ENCODE measurements around the gene ANKLE1. TPM values are rescaled to one million over a fixed set of nuclear protein-coding genes. Genes with fewer than 3 reads are reported as not detected.

The ANKLE1 gene
- polyA plus RNA-seq, 1 of the 3 experiments (the other 2 are of a cell fraction): 2.6 TPM

DNA sequence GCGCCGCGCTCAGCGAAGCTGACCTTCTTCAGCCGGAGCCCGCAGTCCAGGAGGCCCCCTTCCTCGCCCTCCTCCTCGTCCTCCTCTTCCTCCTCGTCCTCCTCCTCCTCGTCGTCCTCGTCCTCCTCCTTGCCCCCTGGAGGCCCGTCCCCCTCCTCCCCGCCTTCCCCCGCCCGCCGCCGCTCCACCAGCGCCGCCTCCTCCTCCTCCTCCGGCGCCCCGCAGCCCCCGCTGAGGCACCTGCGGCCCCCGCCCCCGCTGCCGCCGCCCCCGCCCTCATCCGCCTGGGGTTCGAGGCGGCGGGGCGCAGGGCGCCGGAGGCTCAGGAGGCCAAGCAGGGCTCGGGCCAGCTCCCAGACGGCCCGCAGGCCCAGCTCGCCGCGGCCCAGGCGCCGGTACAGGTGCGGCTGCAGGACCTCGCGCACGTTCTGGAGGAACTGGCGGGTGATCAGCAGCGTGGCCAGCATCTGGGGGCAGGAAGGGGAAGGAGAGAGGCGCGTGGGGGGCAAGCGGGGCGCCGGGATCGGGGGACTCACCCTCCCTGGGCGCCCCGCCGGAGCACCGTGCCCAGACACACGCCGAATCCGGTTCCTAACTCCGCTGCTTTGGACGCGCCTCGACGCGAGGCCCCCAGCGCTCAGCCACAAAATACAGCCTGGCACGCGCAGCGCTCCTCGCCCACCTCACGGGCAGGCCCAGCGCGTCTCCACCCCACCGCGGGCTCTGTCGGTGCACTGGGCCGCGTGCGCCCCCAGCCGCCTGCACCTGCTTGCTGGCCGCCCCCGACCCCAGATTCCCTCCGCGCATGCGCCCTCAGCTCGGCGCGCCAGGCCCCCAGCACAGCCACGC, 47.0 kb downstream of the ANKLE1 start:
- CTCF ChIA-PET: no interaction called here
- Histone ChIP-seq H3K79me2 (ENCODE audit: insufficient read depth) (no peaks in the 10 kb centered on the region), H3K4me2 (no peak overlapping the region)

More for the DNA sequence above, 47.0 kb downstream of the ANKLE1 start:
- H4K20me1 ChIP-seq (ENCODE audit: insufficient read depth): no peaks in the 10 kb centered on the region
- no peak overlapping the region for H3K27ac ChIP-seq (ENCODE audit: low read depth in 2 of 2, low read length in 1 of 2)
- H3K4me1 ChIP-seq (ENCODE audit: control insufficient read depth in 1 of 2, insufficient read depth in 2 of 2, low read depth in 1 of 2, low read length in 1 of 2): peaks cover 0 to 10% of the 10 kb centered on the region in 2 experiments; a peak in 1 of 4 replicates
- peaks cover 2% of the 10 kb centered on the region for H3F3A ChIP-seq (replicated peaks; ENCODE audit: insufficient read depth)
- no peak overlapping the region for H3K9ac ChIP-seq
- H3K9me3 ChIP-seq: no peaks in the 10 kb centered on the region
- TF ChIP-seq MAX (IDR thresholded peaks at IDR 0.05; ENCODE audit: low read depth): no peak
- TF ChIP-seq GATA2 (CRISPR knock-in tag; IDR thresholded peaks at IDR 0.05): no peak
- no peak for TF ChIP-seq TAF1 (IDR thresholded peaks at IDR 0.05; ENCODE audit: borderline replicate concordance, low read depth, low read length)
- no peak for TF ChIP-seq RXRA (IDR thresholded peaks at IDR 0.05; ENCODE audit: borderline replicate concordance, low read depth)
- no peak for TF ChIP-seq USF1 (IDR thresholded peaks at IDR 0.05; ENCODE audit: borderline replicate concordance, low read depth)
- no peak for TF ChIP-seq GABPA (IDR thresholded peaks at IDR 0.05; ENCODE audit: low read depth)
- TF ChIP-seq YY1 (IDR thresholded peaks at IDR 0.05; ENCODE audit: low read depth): no peak
- TF ChIP-seq RCOR1 (IDR thresholded peaks at IDR 0.05; ENCODE audit: low read length): no peak
- no peak for TF ChIP-seq FOXM1 (IDR thresholded peaks at IDR 0.05; ENCODE audit: low read depth)
- TF ChIP-seq EP300 (IDR thresholded peaks at IDR 0.05; ENCODE audit: borderline replicate concordance in 1 of 2, low read depth in 1 of 2, low read length in 1 of 2): no peak
- no peak for TF ChIP-seq CHD2 (IDR thresholded peaks at IDR 0.05; ENCODE audit: low read length, partially characterized antibody)
- TF ChIP-seq, protein P1, sequence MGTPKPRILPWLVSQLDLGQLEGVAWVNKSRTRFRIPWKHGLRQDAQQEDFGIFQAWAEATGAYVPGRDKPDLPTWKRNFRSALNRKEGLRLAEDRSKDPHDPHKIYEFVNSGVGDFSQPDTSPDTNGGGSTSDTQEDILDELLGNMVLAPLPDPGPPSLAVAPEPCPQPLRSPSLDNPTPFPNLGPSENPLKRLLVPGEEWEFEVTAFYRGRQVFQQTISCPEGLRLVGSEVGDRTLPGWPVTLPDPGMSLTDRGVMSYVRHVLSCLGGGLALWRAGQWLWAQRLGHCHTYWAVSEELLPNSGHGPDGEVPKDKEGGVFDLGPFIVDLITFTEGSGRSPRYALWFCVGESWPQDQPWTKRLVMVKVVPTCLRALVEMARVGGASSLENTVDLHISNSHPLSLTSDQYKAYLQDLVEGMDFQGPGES (IDR thresholded peaks at IDR 0.05; ENCODE audit: low read depth, low read length): no peak
- TF ChIP-seq PBX3 (IDR thresholded peaks at IDR 0.05): no peak
- TF ChIP-seq REST (IDR thresholded peaks at IDR 0.05; ENCODE audit: low read depth, low read length): no peak
- TF ChIP-seq RFX5 (IDR thresholded peaks at IDR 0.05; ENCODE audit: low read length): no peak
- no peak for TF ChIP-seq NRF1 (IDR thresholded peaks at IDR 0.05; ENCODE audit: low read depth, low read length)
- no peak for TF ChIP-seq ELF1 (IDR thresholded peaks at IDR 0.05)
- TF ChIP-seq FOXJ3 (CRISPR knock-in tag; IDR thresholded peaks at IDR 0.05): no peak
- no peak for TF ChIP-seq POLR2AphosphoS5 (IDR thresholded peaks at IDR 0.05; ENCODE audit: low read depth, low read length)
- H3K36me3 ChIP-seq (replicated peaks in 1 of 2; ENCODE audit: control insufficient read depth in 1 of 2, insufficient read depth in 2 of 2, low read length in 1 of 2): peaks cover 0 to 13% of the 10 kb centered on the region in 2 experiments
- no peak overlapping the region for H2AFZ ChIP-seq (ENCODE audit: low read depth)
- no peaks in the 10 kb centered on the region for H3K27me3 ChIP-seq (ENCODE audit: insufficient read depth)
- DNase-seq: no peak
- no peak overlapping the region for H3K4me3 ChIP-seq (ENCODE audit: low read depth in 2 of 2, low read length in 1 of 2)
- H3K9me2 ChIP-seq: no peaks in the 10 kb centered on the region
- POLR2A ChIA-PET: no interaction called here
- 97% methylated on average over 73 of the region's 94 CpGs for WGBS (ENCODE audit: low lambda C conversion rate)

Data from SK-N-SH (cell line).